Activated T-cell treated with anti-CD3 and anti-CD28 coated beads for 1 hour (primary cell): ENCODE results near the gene INSIG1.
A peak's percentile ranks its signal among the peaks of the same experiment; 100 is the strongest.

Source experiments
- DNase-seq: peaks from one replicate; pipeline ENCODE4 v3.0.0-alpha.2; 2020; ENCODE audit warnings: low read depth

Gene INSIG1

DNA sequence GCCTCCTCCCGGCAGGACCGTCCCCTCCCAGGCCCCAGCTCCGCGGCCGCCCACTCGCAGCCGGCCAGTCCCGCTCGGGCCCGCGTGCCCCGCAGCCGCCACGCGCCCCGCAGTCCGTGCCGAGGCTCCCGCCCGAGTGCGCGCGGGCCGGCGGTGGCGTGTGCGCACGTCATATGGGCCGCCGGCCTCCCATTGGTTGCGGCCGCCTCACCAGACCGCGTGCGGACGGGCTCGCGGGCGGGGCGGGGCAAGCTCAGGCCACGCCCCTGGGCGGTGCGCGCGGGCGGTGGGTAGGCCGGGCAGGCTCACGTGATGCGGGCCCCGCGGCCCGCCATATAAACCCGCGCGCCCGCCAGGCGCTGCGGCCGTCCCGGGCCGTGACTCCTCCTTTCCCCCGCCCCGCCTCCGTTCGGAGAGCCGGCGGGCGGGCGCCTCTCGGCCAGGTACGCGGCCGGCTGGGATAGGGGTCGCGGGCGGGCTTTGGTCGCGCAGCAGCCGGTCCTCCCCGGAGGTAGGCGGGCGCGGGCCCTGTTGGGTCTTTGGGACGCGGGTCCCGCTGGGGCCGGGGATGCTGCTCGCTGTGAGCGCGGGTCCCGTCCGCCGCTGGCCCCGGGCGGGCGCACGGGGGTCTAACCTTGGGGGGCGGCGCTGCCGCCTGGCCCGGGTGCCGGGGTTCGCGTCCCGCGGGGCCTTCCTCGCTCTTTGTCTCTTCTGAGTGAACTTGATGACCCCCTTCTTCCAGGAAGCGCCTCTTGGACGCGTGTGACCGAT is at the start of gene INSIG1:
INSIG1 (plus strand) TSS at position 362 of the 771 bp plus-strand sequence; CDS start at position 770, 408 bp downstream.
- peak; percentile 85 for DNase-seq

- DNase-seq = no peak
Measured at GRCh38 chr7:155248366-155248756, 49.3 kb upstream of the INSIG1 start.

DNA sequence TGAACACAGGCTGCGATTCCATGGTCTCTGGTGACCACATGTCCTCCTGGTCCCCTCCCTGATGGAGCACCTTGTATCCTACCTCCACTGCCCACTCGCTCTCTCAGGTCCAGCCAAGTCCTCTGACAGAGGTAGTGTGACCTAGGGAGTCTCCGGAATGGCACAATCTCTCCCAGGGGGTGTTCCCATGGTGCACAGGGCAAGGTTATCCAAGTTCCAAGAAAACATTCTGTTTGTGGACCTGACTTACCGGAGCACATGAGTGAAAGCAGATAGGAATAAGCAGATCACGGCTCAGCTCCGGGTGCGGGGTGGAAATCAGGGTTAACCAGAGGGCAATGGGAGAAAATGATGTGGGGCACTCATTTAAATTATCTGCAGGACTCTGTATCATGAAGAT is 45.8 kb upstream of the INSIG1 start:
- no peak for DNase-seq

GRCh38 chr7:155252444-155252887 is 45.2 kb upstream of the INSIG1 start:
- DNase-seq = no peak

DNA sequence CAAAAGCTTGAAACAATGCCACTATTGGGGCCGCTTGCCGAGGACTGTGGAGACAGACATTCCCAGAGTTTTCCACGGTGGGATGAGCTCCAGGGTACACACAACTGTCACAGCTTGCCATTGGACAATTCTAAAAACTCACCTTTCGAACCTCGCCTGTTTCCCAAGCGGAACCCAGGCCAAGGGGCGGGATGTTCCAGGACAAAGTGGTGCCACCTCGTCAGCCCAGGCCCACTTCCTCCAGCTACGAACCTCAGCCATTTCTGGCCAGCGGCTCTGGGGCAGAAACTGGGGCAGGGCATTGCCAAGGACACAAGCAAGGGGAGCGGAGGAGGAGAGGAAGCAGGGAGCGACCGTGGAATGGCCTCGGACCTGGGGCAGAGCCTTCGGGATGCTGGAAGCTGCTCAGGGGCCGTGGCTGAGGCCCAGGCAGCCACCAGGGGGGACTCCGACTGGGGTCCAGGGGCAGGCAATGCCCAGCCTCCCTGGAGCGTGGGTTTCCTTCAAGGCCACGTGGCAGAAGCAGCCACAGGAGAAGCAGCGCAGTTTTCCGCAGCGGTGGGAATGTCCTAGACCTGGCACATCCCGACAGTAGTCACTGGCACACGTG is 44.7 kb upstream of the INSIG1 start:
- no peak for DNase-seq

DNA sequence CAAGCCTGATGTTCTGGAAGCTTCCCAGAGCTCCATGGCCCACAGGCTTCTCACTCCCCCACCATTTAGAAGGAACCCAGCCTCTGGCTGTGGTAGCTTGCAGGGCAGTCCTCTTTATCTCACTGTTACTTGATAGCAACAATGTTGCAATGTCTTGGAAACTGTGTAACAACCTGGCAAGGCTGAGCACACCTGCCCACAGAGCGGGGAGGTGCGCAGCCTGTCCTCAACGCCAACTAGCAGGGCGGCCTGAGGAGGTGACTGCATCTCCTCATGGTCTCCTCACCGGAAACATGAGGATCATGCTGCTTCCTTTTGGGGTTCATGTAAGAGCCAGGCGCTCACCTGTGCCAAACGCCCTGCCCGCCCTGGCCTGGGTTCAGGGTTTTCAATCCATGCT is 43.7 kb upstream of the INSIG1 start:
- DNase-seq = no peak

DNA sequence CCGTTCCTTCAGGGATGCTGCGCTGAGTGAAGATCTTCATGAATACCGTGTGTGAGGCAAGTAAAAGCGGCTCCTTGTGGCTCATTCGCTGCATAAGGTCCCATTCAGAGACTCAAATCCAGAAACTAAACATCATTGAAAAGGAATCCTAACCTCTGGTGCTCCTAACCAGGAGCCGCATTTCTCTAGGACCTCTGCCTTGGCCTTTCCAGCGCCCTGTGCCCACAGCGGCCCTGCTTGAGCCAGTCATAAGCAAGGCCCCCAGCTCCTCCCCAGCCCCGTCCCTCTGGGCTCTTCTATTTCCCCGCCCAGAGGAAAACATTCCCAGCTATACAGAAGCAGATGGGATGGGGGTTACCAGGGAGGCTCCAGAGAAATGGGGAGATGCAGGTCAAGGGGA is 42.6 kb upstream of the INSIG1 start:
- DNase-seq = no peak

DNA sequence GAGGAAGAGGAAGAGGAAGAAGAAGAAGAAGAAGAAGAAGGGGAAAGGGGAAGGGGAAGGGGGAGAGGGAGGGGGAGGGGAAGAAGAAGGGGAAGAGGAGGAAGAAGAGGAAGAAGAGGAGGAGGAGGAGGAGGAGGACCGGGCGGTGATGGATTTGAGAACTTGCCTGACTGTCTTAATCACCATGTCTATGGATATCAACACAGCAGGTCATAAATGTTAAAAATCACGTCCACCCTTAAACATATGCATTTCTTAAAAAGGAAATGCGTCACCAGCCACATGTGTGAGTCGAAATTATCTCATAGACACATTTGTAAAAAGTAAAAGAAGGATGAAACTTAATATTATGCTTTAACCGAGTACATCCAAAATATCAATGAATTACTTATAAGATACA is 42.1 kb upstream of the INSIG1 start:
- no peak for DNase-seq

- DNase-seq = no peak
Measured at GRCh38 chr7:155256081-155256760, 41.5 kb upstream of the INSIG1 start.

DNA sequence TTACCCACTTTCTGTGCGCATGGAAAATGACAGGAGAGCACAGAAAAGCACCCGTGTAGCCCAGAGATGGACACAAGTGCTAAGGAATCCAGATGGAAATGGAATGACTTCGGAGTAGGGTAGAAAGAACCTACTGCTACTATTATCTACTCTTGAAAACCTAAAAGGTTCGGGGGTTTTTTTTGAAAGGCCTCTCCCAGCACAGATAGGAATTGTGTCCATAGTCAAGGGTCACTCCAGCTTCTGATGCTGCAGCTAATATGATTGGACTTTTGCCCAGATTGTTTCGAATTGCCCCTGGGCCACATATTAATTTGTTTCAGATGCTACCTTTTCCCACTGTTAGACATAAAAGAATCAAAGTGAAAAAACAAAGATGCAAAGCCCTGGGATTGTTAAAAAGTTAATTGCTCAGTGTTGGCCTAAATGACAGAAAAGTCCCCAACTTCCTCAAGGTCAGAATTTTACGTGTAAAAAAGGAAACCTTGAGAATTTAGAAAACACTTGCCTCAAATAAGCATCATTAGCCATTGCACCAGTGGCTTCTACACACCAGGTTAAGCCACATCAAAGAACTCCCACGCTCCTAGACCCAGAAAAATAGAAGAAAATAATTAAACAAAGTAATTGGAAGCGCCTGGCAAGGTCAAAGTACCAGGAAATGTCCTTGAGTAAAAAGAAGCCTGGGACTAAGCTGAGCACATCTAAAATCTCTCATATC is 40.8 kb upstream of the INSIG1 start:
- no peak for DNase-seq

DNA sequence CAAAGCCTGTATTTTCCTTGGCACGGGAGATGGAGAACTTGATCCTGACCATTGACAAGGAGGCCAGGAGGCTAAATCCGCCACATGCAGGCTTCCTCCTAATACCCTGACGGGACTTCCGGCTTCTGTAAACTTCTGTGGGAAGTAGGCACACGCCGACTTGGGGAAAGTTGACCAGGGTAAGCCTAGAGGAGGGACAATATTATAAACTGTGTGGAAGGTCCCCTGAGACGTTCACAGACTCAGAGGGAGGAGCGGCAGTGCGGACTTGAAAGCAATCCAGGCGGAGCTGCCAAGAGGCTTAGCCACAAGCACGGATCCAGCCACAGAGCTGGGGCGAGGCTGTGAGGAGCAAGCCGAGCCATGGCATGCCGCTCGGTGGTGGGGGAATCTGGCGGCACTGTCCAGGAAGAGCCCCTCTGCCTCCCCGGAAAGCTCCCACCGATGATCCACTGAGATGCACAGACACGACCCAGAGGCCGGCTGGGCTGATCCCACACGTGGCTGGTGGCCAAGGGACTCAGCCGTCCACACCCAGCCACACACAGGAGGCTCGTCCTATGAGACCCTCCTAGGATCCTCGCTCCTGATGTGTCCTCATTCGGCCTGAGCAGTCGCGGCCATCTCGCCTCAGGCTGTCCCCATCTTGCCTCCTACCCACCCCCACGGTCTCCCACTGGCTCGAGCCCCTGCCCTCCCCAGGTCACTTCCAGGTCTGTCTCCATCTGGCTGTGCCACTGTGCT is 40.0 kb upstream of the INSIG1 start:
- DNase-seq = no peak

- DNase-seq = no peak
Measured at GRCh38 chr7:155258226-155258560, 39.5 kb upstream of the INSIG1 start.

- no peak for DNase-seq
Measured at GRCh38 chr7:155259866-155260497, 37.7 kb upstream of the INSIG1 start.

GRCh38 chr7:155260498-155260872 is 37.2 kb upstream of the INSIG1 start:
- no peak for DNase-seq

GRCh38 chr7:155261031-155261985 is 36.4 kb upstream of the INSIG1 start:
- no peak for DNase-seq

GRCh38 chr7:155262031-155262430 is 35.6 kb upstream of the INSIG1 start:
- DNase-seq = no peak

DNA sequence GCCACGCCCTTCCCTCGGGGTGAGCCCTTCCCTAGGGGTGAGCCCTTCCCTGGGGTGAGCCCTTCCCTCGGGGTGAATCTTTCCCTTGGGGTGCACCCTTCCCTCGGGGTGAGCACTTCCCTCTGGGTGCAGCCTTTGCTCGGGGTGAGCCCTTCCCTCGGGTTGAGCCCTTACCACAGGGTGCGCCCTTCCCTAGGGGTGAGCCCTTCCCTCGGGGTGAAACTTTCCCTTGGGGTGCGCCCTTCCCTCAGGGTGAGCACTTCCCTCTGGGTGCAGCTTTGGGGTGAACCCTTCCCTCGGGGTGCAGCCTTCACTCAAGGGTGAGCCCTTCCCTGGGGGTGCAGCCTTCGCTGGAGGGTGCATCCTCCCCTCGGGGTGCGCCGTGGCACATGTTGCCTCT is 34.6 kb upstream of the INSIG1 start:
- no peak for DNase-seq

- DNase-seq = no peak
Measured at GRCh38 chr7:155263581-155264143, 34.0 kb upstream of the INSIG1 start.

GRCh38 chr7:155265144-155265543 is 32.5 kb upstream of the INSIG1 start:
- no peak for DNase-seq

DNA sequence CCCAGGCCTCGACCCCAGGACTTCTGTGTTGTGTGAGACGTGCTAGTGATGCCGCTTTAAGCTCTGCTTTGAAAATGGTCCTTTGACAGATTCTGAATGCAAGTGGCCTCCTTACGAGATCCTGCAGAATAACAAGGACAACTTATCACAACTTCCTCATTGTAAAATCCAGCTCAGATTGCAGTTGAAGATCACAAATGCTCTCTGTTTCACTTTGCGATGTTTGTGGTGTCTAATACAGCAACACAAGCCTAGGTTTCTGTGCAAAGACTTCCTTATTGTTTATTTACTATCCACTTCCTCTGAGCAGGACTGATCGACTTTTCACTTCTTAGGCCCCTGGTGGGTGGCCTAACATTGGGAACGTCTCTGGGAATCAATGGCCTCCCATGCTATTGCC is 31.7 kb upstream of the INSIG1 start:
- DNase-seq = no peak
